Measurements from ENCODE around the gene RELA.

DNA sequence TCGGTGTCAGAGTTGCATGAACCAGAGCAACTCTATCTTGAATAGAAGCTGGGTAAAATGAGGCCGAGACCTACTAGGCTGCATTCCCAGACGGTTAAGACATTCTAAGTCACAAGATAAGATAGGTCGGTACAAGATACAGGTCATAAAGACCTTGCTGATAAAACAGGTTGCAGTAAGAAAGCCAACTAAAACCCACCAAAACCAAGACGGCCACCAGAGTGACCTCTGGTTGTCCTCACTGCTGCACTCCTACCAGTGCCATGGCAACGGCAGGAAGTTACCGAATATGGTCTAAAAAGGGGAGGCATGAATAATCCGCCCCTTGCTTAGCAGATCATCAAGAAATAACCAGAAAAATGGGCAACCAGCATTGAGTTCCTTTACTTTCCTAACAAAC lies 46.9 kb upstream of the RELA start:
- TF ChIP-seq, protein P1, sequence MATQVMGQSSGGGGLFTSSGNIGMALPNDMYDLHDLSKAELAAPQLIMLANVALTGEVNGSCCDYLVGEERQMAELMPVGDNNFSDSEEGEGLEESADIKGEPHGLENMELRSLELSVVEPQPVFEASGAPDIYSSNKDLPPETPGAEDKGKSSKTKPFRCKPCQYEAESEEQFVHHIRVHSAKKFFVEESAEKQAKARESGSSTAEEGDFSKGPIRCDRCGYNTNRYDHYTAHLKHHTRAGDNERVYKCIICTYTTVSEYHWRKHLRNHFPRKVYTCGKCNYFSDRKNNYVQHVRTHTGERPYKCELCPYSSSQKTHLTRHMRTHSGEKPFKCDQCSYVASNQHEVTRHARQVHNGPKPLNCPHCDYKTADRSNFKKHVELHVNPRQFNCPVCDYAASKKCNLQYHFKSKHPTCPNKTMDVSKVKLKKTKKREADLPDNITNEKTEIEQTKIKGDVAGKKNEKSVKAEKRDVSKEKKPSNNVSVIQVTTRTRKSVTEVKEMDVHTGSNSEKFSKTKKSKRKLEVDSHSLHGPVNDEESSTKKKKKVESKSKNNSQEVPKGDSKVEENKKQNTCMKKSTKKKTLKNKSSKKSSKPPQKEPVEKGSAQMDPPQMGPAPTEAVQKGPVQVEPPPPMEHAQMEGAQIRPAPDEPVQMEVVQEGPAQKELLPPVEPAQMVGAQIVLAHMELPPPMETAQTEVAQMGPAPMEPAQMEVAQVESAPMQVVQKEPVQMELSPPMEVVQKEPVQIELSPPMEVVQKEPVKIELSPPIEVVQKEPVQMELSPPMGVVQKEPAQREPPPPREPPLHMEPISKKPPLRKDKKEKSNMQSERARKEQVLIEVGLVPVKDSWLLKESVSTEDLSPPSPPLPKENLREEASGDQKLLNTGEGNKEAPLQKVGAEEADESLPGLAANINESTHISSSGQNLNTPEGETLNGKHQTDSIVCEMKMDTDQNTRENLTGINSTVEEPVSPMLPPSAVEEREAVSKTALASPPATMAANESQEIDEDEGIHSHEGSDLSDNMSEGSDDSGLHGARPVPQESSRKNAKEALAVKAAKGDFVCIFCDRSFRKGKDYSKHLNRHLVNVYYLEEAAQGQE (IDR thresholded peaks at IDR 0.05; ENCODE audit: low read depth): no peak
- TF ChIP-seq EGR1 (IDR thresholded peaks at IDR 0.05): no peak
- no peak for TF ChIP-seq EP300 (IDR thresholded peaks at IDR 0.05; ENCODE audit: borderline replicate concordance)
- TF ChIP-seq CEBPB (IDR thresholded peaks at IDR 0.05): no peak

All from Ishikawa (cell line).